H1 (cell line): ENCODE data around the gene RFX2. TPM values are rescaled to one million over a fixed set of nuclear protein-coding genes. Genes with fewer than 3 reads are reported as not detected.

Experiments used
- KDM5A ChIP-seq: fragments of 200-600 bp; IDR thresholded peaks from 2 replicates; pipeline ENCODE4 v1.7.1; 2012; ENCODE audit warnings: mild to moderate bottlenecking, low read length, inconsistent platforms, mixed read lengths
- polyA plus RNA-seq, 7 experiments: library from polyadenylated mRNA; depleted of rRNA in 3 of 7; stranded (reverse) in 5 of 7; unstranded in 2 of 7; fragments of >200 nt in 5 of 7; fragments of 200-250 nt in 2 of 7; gene quantifications; 1 replicate in 5 of 7; 2 replicates in 1 of 7; 4 replicates in 1 of 7; pipeline versions ENCODE4 v1.2.1 to v1.2.3, GENCODE V29; 2011 to 2013; ENCODE audit warnings: missing spikeins in 2 of 7, mixed read lengths in 2 of 7
- total RNA-seq: library from RNA; stranded (reverse); fragmentation: NEBNext Ultra II Directional; extraction: Animal tissue kit (Norgen Biotek cat#: 25700); gene quantifications from 2 replicates; pipeline ENCODE4 v1.2.1, GENCODE V29; 2021

RFX2 gene
- total and polyA plus RNA-seq, 2 of the 8 experiments (the other 6 are each of a cell fraction or from before 2014, with no cell fraction given): 4.8 to 5.3 TPM

GRCh38 chr19:5992756-5993155, 117.5 kb downstream of the RFX2 start (continued):
- no peak for TF ChIP-seq KDM5A
- TF ChIP-seq, all 59 proteins: peak for 0
